Measurements from ENCODE around the gene SNAP23. TPM values are rescaled to one million over a fixed set of nuclear protein-coding genes. Genes with fewer than 3 reads are reported as not detected.

Gene SNAP23
- total RNA-seq, 1 experiment from 2014 or later = 68.3 TPM

- TF ChIP-seq ZNF425 (CRISPR knock-in tag; conservative IDR thresholded peaks at IDR 0.05) = no peak
- TF ChIP-seq ERG (CRISPR knock-in tag; IDR thresholded peaks at IDR 0.05) = no peak
Measured at GRCh38 chr15:42498212-42499068, 3.0 kb downstream of the SNAP23 start (continued).

GRCh38 chr15:42499858-42500609 lies 4.6 kb downstream of the SNAP23 start:
- ATAC-seq (no peak), DNase-seq (ENCODE audit: low spot score) (no peak)
- Mint-ChIP-seq H3K27me3 (ENCODE audit: low read depth) (no peaks in the 10 kb centered on the region), H3K36me3 (no peaks in the 10 kb centered on the region), H3K4me3 (no peak overlapping the region), H3K9me3 (no peaks in the 10 kb centered on the region), H3K27ac (peak overlapping the region; percentile 46), H3K4me1 (peaks cover 50% of the 10 kb centered on the region)
- ChIA-PET CTCF (interaction anchor here (0.6 to 0.7 kb wide), 2 partner anchors 40 to 111 kb away, joined by 3 read pairs; no protein-coding TSS in a partner anchor), POLR2A (interaction anchor here (0.7 kb wide), 1 partner anchor 28 kb away, joined by 5 read pairs; no protein-coding TSS in a partner anchor)
- TF ChIP-seq CTCF (IDR thresholded peaks at IDR 0.05) (no peak), CREM (CRISPR knock-in tag; IDR thresholded peaks at IDR 0.05) (no peak), SMAD3 (CRISPR knock-in tag; IDR thresholded peaks at IDR 0.05; ENCODE audit: borderline replicate concordance) (no peak), GRHL2 (CRISPR knock-in tag; IDR thresholded peaks at IDR 0.05; ENCODE audit: insufficient replicate concordance, severe bottlenecking) (no peak), MXD4 (CRISPR knock-in tag; IDR thresholded peaks at IDR 0.05; ENCODE audit: borderline replicate concordance) (no peak), NFATC4 (CRISPR knock-in tag; IDR thresholded peaks at IDR 0.05) (no peak), ZNF512 (CRISPR knock-in tag; IDR thresholded peaks at IDR 0.05; ENCODE audit: borderline replicate concordance) (no peak), ETV6 (CRISPR knock-in tag; IDR thresholded peaks at IDR 0.05) (no peak), GTF2I (CRISPR knock-in tag; conservative IDR thresholded peaks at IDR 0.05) (no peak), ZSCAN18 (CRISPR knock-in tag; IDR thresholded peaks at IDR 0.05) (no peak), ARID4B (CRISPR knock-in tag; IDR thresholded peaks at IDR 0.05; ENCODE audit: borderline replicate concordance) (no peak), E2F5 (CRISPR knock-in tag; IDR thresholded peaks at IDR 0.05) (no peak), ELF4 (CRISPR knock-in tag; IDR thresholded peaks at IDR 0.05; ENCODE audit: low read depth) (no peak)
